ENCODE results near the gene ZNF670.

Gene ZNF670

DNA sequence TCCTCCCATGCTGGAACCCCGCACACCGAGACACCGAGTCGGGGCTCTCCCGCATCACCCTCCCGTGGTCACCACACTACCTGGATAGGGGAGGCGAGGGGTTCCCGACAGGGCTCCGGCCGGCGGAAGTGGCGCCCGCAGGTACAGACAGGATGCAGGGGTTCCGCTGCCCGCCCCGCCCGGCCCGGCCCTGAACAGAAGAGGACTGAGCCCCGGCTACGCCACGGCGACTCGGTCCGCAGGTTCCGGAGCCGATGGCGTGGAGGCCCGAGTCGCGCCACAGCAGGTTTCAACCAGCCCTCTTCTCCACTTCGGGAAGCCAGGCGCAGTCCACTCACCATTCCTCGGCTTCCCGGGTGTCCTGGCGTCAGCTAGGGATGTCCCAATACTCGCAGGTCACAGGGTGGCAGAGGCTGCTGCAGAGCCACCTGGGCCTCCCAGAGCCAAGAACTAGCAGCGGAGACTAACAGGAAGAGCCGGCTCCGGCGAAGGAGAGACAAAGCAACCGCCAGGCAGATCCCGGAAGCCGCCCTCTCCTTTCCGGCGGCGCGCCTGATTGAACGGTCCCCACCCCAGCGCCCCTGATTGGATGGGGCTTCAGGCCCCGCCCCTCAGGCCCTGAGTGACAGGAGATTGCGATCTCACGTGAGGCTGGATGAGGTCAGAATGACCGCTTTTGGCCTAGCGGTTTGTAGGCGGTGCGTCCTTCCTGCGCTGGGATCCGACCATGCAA, 25.4 kb upstream of the ZNF670 start, which contains the start of gene ZNF669:
Gene ZNF669 (minus strand): TSS at position 498 of the 733 bp plus-strand sequence. CDS start 157 bp downstream, at position 341.
- peak; percentile 98 to 99 for DNase-seq

DNA sequence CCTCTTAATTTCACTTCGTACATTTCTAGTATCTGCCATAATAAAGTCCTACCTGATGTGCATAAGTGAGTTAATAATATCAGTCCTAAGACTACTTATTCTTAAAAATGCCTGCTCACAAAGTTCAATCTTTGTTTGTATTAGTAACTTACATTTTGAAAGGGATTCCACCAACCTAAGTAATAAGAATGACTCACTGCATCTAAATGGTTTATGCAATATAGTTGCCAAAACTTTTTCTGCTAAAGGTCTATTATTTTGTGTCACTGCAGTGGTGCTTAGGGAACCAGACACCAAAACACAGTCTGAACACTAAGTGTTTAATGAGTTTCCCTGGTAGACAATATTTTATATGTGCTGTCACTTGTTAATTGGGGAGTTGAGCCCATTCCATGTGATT, 23.8 kb upstream of the ZNF670 start:
- no peak for DNase-seq

DNA sequence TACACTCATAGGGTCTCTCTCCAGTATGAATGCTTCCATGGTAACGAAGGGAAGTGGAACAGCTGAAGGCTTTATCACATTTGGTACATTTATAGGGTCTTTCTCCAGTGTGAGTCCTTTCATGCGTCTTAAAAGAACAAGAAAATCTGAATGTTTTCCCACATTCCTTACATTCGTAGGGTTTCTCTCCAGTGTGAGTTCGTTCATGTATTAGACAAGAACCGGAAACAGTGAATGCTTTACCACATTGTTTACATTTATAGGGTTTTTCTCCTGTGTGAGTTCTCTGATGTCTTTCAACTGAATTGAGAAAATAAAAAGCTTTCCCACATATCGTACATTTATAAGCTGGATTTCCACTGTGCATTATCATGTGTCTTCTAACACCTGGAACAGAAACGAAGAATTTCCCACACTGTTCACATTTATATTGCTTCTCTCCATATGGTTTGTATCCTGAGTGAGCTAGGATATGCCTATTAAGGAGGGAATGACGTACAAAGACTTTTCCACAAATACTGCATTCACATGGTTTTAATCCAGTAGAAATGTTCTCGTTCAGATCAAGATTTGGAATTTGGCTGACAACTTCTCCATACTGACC, 22.2 kb upstream of the ZNF670 start:
- DNase-seq, result no peak

DNA sequence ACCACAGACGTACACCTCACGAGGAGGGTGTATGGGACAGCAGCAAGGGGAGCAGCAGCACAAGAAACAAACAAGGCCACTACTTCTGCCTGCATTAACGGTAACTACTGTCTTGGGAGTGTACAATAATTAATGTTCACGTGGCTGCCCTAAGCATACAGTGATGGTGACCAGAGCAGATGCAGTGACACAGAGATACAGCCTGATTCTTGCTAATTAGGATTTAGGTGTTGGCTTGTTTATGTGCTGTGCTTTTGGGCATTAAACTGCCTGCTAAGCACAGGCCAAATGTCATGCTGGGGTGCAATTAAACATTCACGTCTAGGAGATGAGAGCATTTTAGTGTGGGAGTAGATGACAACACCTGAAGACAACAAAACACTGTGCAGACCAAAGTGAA, 18.3 kb upstream of the ZNF670 start:
- DNase-seq, result no peak

DNA sequence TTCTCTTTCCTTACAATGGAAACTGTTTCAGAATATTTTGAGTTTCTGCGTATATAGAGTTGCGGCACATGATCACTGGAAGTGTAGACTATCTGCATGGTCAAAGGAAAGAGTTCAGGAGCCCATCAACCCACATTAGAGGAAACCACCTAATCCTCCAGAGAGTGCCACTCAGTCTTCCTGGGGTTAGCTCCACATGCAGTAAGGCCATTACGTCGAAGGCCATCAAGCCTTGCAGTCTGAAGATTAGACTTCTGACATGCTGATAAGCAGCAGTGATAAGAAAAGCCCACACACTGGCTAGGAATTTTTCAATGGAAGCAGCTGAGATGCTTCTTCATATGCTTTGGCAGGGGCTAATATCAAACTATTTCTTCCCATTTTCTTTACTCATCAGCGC, 17.9 kb upstream of the ZNF670 start:
- DNase-seq, result no peak

DNA sequence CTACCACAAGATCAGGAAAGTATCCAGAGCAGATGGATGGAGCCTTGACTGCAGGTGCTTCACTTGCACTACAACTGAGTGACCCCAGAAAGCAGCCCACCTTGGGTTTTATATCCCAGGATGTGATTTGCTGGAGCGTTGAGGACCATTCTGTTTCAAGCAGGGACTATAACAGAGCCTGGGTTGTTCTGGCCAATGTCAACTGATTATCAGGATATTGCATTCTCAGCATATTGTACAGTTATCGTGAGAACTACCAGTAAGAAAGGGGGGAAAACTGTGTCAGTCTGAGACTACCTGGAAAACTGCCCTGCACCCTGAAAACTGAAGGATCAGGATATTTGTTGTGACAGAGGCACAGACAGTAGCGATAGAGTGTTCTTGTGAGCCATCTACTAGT, 17.5 kb upstream of the ZNF670 start:
- DNase-seq, result no peak

DNA sequence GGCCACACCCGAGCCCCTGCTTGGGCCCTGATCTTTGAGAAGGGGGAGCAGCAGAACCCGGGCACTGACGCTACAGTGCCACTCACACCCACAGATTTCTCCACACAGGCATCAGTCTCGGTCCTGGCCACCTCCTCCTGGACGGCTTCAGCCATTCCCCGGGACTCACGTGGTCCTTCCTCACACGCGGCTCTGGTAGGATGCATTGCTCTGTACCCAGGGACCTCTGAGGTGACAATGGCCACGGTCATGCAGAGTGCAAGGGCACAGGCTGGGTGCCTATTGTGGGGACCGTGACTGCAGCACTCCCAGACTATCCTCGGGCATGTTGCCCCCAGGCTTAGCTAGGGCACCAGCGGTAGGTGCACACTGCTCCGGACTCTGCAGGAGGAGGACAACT, 11.8 kb upstream of the ZNF670 start:
- DNase-seq, result no peak

DNA sequence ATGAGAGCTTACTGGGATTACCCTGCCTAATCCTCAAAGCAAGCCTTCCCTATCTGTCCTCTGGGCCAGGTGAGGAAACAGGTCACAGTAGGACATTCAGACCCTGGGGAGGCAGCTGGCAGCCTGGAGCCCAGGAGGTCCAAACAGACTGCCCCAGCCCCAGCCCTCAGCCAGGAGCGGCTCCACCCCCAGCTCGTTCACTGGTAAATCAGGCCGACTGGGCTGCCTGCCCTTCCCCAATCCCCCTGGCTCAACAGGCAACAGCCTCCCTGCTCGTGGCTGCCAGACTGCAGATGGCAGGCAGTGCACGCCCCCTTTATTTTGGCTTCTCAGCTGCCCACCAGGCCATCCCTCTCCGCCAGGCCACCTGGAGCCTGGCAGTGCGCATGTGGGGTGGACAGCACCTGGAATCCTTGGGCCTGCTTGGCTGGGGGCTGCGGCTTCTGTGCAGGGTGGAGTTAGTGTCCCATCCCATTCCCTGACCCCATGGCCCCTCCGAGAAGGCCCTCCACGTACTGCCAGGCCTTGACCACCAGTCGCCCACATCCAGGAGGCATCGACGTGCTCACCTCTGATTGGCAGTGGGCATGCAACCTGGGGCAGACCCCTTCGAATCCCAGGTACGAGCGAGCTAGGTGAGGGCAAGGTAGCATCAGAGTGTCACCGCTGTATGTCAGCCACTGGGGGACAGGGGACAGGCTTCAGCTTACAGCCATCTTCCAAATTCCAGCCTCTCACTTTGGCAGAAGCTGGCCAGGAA, 11.2 kb upstream of the ZNF670 start:
- DNase-seq, result no peak

DNA sequence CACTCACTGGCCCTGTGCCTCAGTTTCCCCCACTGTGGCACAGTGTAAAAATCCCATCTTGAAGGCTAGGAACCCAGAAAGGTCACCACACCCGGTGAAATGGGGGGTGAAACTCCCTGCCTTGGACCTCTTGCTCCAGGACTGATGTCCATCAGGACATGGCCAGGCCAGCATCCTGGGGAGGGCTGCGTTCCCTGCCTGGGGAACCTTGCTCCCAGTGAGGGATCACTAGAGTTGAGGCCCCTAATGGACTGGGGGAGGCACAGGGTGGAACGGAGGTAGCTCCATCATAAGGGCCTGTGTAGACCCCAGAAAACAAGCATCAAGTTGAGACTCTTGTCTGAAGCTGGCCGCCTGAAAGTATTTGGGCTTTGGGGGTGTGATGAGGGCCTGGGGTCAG, 10.4 kb upstream of the ZNF670 start:
- DNase-seq, result no peak

DNA sequence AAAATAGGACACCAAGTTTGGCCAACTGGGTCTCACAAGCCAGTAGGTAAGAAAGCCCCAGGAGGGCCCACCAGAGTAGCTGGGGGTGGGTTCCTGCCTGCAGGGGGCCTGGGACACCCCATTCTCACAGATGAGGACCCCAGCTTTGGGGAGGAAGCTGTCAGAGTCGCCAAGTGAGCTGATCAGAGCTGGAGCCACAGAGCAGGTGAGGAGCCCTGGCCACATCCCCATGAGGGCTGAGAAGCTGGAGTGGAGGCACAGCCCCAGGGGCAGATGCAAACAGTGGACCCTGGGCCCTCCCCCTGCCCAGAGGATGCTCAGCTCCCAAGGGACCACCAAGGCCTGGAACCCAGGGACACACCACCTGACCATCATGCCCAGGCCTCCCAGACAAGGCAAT, 8.6 kb upstream of the ZNF670 start:
- DNase-seq, result no peak

DNA sequence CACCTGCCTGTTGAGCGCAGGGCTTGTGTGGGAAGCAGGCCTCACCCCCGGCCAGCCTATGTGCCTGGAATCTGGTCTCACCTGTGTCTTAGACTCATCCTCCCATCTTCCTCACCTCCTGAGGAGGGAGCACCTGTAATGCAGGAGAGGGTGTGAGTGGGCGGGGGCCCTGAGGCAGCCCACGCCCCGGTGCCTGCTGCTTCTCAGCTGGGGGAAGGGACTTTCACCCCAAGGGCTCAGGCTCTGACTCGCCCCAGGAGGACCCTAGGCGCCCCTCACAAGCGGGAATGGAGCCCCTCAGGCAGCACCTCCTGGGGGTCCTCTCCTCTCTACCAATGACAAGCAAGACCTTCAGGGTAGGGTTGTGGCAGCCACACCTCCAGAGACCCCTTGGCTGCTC, 6.7 kb upstream of the ZNF670 start:
- no peak for DNase-seq

DNA sequence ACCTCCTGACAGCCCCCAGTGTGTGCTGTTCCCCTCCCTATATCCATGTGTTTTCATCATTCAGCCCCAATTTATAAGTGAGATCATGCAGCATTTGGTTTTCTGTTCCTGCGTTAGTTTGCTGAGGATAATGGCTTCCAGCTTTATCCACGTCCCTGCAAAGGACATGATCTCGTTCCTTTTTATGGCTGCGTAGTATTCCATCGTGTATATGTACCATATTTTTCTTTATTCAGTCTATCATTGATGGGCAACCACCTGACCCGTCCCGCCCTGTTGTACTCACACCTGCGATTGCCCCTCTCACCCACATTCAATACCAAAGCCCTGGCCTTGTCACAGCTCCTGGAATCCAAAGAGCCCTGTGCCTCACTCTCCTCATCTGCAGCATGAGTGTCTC, 6.2 kb upstream of the ZNF670 start:
- DNase-seq, result no peak

DNA sequence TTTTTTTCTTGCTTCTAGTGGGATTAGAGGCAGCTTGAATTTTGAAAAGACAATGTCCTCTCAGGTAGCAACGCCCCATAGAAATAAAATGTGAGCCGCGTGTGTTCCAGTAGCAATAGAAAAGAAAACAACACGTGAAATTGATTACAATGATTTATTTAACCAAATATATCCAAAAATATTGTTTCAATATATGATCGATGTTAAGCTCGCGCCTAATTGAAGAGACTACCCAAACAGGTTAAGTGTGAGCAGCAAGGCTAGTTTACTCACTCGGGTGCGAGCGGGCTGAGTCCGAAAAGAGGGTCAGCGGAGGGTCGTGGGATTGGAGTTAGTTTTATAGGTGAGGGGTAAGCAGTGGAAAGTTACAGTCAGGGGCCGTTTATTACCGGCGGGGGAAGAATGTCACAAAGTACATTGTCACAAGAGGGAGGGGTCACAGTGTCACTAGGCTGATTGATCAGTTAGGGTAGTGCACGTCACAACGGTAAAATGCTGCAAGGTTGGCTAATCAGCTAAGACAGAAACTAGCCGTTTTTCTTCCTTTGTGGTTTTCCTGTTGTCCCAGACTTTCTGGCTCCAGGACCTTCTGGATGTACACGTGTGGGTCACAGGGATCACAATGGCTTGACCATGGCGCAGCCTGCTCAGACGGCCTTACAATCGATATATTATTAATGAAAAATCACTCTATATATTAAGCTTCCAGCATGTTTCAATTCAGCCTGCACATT, 697 bp upstream of the ZNF670 start:
- DNase-seq, result no peak

DNA sequence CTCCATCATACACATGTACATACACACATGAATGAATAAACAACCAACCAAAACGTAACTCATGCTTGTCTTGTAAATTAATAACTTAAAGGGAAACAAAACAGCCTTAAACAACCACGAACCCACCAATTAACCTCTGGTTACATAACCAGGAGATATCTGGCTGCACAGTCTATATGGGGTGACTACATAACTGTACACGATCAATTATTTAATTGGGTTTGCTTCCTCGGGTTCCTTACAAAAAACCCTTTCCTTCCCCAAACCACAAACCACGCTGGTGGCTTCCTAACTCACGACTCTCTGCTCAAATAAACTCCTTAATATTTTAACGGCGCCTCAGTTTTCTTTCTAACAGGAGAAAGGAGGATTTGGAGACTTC, 744 bp downstream of the ZNF670 start:
- DNase-seq, result no peak

DNA sequence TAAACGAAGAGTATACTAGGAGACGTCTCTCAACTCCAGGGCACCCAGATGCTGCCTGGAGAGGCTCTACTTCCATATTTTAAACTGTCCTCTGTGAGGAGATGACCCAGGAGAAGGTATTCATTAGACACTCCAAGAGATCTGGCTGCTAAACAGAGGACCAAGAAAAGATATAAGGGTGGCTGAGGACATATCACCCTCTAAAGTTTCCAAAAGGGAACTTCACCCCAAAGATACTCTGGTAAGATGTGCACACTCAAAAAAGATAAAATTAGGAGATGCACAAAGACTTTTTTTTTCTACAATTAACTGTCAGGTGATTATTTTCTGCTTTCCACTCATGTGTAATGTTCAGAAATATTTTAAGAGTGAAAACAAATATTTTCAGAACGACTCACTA, 1.4 kb downstream of the ZNF670 start:
- no peak for DNase-seq

DNA sequence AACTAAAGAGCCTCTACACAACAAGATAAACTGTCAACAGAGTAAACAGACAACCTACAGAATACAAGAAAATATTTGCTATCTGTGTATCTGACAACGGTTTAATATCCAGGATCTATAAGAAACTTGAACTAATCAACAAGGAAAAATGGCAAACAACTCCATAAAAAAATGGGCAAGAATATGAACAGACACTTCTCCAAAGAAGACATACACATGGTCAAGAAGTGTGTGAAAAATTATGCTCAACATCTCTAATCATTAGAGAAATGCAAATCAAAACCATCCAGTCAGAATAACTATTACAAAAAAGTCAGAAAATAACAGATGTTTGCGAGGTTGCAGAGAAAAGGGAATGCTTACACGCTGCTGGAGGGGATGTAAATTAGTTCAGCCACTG, 8.0 kb downstream of the ZNF670 start:
- no peak for DNase-seq

DNA sequence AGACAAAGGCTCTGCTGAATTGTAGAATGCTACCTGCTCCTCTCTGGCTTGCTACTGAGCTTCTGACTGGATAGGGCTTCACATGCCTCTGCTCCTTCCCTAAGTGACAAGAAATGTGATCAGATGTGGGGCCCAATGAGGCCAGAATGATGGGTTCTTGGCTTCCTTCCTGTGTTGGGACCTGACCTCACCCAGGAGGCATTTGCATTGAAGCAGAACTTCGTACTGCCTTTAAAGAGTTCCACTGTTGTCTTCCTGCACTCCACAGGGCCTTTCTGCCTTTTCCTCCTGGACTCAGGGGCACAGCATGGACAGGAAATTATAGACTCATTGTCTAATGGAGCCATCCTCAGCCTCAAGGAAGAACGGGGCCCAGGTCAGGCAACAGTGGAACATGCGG, 14.3 kb downstream of the ZNF670 start:
- DNase-seq, result no peak

DNA sequence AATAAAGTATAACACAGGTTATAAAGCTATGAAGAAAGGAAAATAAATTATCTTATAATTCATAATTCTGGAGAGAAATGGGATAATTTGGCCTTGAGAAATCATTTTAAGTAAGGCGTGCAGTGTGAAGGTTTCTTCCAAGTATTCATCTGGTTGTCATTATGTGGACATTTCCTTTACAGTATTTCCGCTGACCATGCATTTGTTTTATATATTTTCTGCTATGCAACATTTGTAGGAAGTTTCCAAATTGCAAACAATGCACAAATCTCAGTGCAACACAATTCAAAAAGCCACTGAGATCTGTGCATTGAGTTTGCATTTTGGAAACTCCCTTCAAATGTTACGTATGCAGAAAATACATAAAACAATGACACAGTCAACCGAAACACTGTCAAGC, 17.8 kb downstream of the ZNF670 start:
- no peak for DNase-seq

DNA sequence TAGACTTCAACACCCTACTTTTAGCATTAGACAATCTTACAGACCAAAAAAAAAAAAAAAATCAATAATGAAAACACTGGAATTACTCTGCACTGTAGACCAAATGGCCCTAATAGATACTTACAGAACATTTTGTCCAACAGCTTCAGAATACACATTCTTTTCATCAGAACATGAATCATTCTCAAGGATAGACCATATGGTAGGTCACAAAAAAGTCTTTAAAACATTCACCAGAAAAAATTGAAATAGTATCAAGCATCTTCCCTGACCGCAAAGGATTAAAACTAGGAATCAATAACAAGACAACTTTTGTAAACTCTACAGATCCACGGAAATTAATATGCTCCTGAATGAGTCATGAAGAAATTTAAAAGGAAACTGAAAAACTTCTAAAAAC, 22.5 kb downstream of the ZNF670 start:
- DNase-seq, result no peak

DNA sequence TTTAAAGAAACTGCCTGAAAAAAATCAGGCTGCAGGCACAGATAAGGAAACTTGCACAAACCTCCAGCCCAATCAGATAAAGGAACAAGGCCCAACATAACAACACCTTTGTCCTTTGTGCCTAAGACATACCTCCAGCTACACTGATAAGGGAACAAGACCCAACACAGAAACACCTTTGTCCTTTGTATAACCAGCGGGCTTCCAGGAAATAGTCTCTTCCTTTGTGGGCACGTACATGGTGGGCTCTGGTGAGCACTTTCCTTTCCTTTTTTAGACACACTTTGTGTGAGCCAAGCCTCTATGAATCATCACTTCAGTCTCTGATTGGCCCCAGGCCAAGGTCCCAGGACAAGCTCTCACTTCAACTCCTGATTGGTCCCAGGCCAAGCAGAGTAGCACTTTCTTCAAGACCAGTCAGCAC, 23.6 kb downstream of the ZNF670 start:
- no peak for DNase-seq

DNA sequence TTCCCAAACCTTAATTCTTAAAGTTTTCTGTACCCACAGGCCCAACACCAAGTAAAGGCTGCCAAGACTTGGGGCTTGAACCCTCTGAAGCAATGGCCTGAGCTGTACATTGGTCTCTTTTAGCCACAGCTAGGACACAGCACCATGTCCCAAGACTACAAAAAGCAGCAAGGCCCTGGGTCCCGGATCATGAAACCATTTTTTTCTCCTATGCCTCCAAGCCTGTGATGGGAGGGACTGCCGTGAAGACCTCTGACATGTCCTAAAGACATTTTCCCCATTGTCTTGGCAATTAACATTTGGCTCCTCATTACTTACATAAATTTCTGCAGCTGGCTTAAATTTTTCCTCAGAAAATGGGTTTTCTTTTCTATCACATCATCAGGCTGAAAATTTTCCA, 30.9 kb downstream of the ZNF670 start:
- DNase-seq, result no peak

DNA sequence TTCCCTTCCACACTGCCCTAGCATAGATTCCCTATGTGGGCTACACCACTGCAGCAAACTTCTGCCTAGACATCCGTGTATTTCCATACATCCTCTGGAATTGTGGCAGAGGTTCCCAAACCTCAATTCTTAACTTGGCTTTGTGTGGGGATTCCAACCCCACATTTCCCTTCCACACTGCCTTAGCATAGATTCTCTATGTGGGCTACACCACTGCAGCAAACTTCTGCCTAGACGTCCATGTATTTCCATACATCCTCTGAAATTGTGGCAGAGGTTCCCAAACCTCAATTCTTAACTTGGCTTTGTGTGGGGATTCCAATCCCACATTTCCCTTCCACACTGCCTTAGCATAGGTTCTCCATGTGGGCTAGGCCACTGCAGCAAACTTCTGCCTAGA, 31.4 kb downstream of the ZNF670 start:
- no peak for DNase-seq

DNA sequence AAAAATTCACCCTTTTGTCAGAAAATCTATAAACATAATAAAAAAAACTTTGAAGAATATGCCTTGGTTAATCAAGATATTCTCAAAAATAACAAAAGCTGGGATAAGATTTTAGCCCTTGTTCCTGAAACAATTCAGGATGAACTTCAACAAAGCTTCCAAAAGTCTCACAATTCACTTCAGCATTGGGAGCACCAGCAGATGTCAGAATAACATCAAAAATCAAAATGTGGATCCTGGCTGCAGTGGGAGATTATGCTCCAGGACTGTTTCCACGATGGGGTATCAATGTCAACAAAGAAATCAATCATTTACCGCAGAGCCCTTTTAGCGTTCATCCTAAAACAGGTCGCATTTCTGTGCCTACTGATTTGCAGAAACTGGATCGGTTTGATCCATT, 35.2 kb downstream of the ZNF670 start:
- no peak for DNase-seq
